Thoracic aorta (tissue), 2 donors: ENCODE data around the gene GRIK4. TPM values are rescaled to one million over a fixed set of nuclear protein-coding genes. Genes with fewer than 3 reads are reported as not detected.

Experiments
- ATAC-seq: fragments of 150-250 bp; one replicate; pipeline ENCODE4 v1.8.0; 2017; ENCODE audit warnings: low read depth; ENCODE audit not compliant: insufficient number of reproducible peaks, low FRiP score
- DNase-seq: peaks from one replicate; pipeline ENCODE4 v3.0.0-alpha.2; 2020; ENCODE audit warnings: low spot score
- H3K27ac ChIP-seq, 2 donors: fragments of 200-600 bp; sonication (generic); 1 replicate in 1 of 2; 2 replicates in 1 of 2; pipeline ENCODE4 v1.5.1; 2016; ENCODE audit warnings: mild to moderate bottlenecking in 2 of 2, moderate library complexity in 2 of 2
- H3K27me3 ChIP-seq: fragments of 200-600 bp; sonication (generic); replicated peaks from 2 replicates; pipeline ENCODE4 v1.6.0; 2016; ENCODE audit warnings: mild to moderate bottlenecking; ENCODE audit not compliant: insufficient read depth
- H3K36me3 ChIP-seq: fragments of 200-600 bp; sonication (generic); one replicate; pipeline ENCODE4 v1.5.1; 2016
- H3K4me1 ChIP-seq, 2 donors: fragments of 200-600 bp; sonication (generic); 1 replicate in 1 of 2; 2 replicates in 1 of 2; pipeline versions ENCODE4 v1.5.1 to v1.6.0; 2016; ENCODE audit warnings: low read depth in 2 of 2, mild to moderate bottlenecking in 1 of 2; ENCODE audit not compliant: control insufficient read depth in 1 of 2
- H3K4me3 ChIP-seq: fragments of 200-600 bp; sonication (generic); 2 replicates; pipeline ENCODE4 v1.5.1; 2016; ENCODE audit warnings: mild to moderate bottlenecking
- H3K9me3 ChIP-seq: fragments of 200-600 bp; sonication (generic); 2 replicates; pipeline ENCODE4 v1.5.1; 2016
- CTCF ChIP-seq: fragments of 200-600 bp; sonication (generic); IDR thresholded peaks from one replicate; pipeline ENCODE4 v1.5.1; 2019; ENCODE audit warnings: antibody characterized with exemption
- total RNA-seq, 2 donors: library from RNA; depleted of rRNA; stranded (reverse); fragments of >200 nt; gene quantifications; one replicate each; pipeline versions ENCODE4 v1.1.0 to v1.2.3, GENCODE V29; 2016

GRIK4 gene
- total RNA-seq, 2 donors from 2014 or later, result not detected

GRCh38 chr11:120586728-120587127 lies 75.2 kb downstream of the GRIK4 start:
- DNase-seq (no peak), ATAC-seq (no peak)
- no peaks in the 10 kb centered on the region for H3K36me3 ChIP-seq
- H3K4me1 ChIP-seq, result no peaks in the 10 kb centered on the region
- no peak for TF ChIP-seq CTCF
- H3K4me3 ChIP-seq, result no peak overlapping the region
- peaks cover 4% of the 10 kb centered on the region for H3K9me3 ChIP-seq
- H3K27ac ChIP-seq, result no peak overlapping the region
- no peaks in the 10 kb centered on the region for H3K27me3 ChIP-seq

GRCh38 chr11:120587299-120587698 lies 75.8 kb downstream of the GRIK4 start:
- Histone ChIP-seq H3K36me3 (no peaks in the 10 kb centered on the region), H3K9me3 (peaks cover 4% of the 10 kb centered on the region), H3K4me1 (no peaks in the 10 kb centered on the region), H3K27me3 (no peaks in the 10 kb centered on the region), H3K4me3 (no peak overlapping the region), H3K27ac (no peak overlapping the region)
- no peak for TF ChIP-seq CTCF
- DNase-seq (no peak), ATAC-seq (no peak)

GRCh38 chr11:120589376-120589775 lies 77.8 kb downstream of the GRIK4 start:
- Histone ChIP-seq H3K9me3 (no peaks in the 10 kb centered on the region), H3K36me3 (no peaks in the 10 kb centered on the region), H3K27ac (no peak overlapping the region), H3K4me1 (no peaks in the 10 kb centered on the region), H3K27me3 (no peaks in the 10 kb centered on the region), H3K4me3 (no peak overlapping the region)
- no peak for TF ChIP-seq CTCF
- ATAC-seq (no peak), DNase-seq (no peak)

GRCh38 chr11:120590472-120590871 lies 78.9 kb downstream of the GRIK4 start:
- H3K27me3 ChIP-seq, result no peaks in the 10 kb centered on the region
- ATAC-seq, result no peak
- H3K4me1 ChIP-seq, result no peaks in the 10 kb centered on the region
- TF ChIP-seq CTCF, result no peak
- H3K36me3 ChIP-seq, result no peaks in the 10 kb centered on the region
- no peaks in the 10 kb centered on the region for H3K9me3 ChIP-seq
- DNase-seq, result no peak
- H3K4me3 ChIP-seq, result no peak overlapping the region
- no peak overlapping the region for H3K27ac ChIP-seq

GRCh38 chr11:120594746-120595145 lies 83.2 kb downstream of the GRIK4 start:
- DNase-seq (no peak), ATAC-seq (no peak)
- TF ChIP-seq CTCF, result no peak

More at GRCh38 chr11:120594746-120595145, 83.2 kb downstream of the GRIK4 start:
- Histone ChIP-seq H3K27me3 (no peaks in the 10 kb centered on the region), H3K9me3 (no peaks in the 10 kb centered on the region), H3K36me3 (no peaks in the 10 kb centered on the region), H3K4me1 (no peaks in the 10 kb centered on the region), H3K27ac (no peak overlapping the region), H3K4me3 (no peak overlapping the region)
